ENCODE measurements around the gene MEF2D. TPM values are rescaled to one million over a fixed set of nuclear protein-coding genes. Genes with fewer than 3 reads are reported as not detected.
A peak's percentile ranks its signal among the peaks of the same experiment; 100 is the strongest.

Gene MEF2D
- total RNA-seq, 5 donors from 2014 or later (not counting 1 experiment from before 2014, with no cell fraction given): 60.7 to 133 (median 79.3) TPM

DNA sequence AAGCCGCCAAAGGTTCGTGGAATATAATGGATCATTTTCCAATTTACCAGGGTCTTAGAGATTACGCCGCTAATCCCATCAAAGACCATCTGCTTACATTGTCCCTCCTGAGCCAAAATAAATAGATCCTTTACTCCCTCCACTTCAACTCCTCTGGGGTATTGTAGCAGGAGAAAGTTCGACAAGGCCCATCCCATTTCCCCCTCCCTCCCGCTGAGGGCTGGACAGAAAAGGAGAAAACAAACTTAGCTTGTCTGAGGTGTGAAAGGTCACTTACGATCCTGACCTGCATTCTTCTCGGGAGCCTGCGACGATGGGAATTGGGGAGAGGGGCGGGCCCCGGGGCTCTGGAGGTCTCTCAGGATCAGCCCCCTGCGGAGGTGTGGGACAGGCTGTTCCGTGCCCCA, 60.8 kb downstream of the MEF2D start:
- H3K27me3 ChIP-seq (replicated peaks in 1 of 2; ENCODE audit: control insufficient read depth in 2 of 2, extremely low read depth in 1 of 2, insufficient read depth in 2 of 2, low read length in 1 of 2): peaks cover 37 to 72% of the 10 kb centered on the region in 2 experiments
- no peaks in the 10 kb centered on the region for H3K36me3 ChIP-seq (ENCODE audit: control insufficient read depth in 2 of 2, extremely low read depth in 1 of 2, insufficient read depth in 1 of 2, low read length in 1 of 2)
- CTCF ChIA-PET: interaction anchor here in 1 of 2 donors (3.9 kb wide), 1 partner anchor 54 kb away, joined by 32 read pairs; no protein-coding TSS in a partner anchor
- no peak overlapping the region for H3K4me3 ChIP-seq (ENCODE audit: control insufficient read depth in 1 of 2, extremely low read depth in 1 of 2, low read length in 1 of 2)
- Mint-ChIP-seq H3K36me3 (no peaks in the 10 kb centered on the region), H3K4me1 (peaks cover 26 to 40% (median 29%) of the 10 kb centered on the region in 3 donors), H3K9me3 (no peaks in the 10 kb centered on the region), H3K4me3 (no peak overlapping the region), H3K27me3 (peaks cover 68 to 83% of the 10 kb centered on the region in 2 donors), H3K27ac (no peak overlapping the region)
- DNase-seq (no peak), ATAC-seq (replicated peaks in 1 of 4) (no peak)
- no peaks in the 10 kb centered on the region for H3K9me3 ChIP-seq
- no peak overlapping the region for H3K27ac ChIP-seq (ENCODE audit: low read length)
- POLR2A ChIA-PET: interaction anchor here in 1 of 2 donors (0.6 kb wide), 2 partner anchors 21 to 276 kb away, joined by 3 to 10 read pairs; no protein-coding TSS in a partner anchor
- WGBS (ENCODE audit: insufficient coverage): 13% methylated on average over 8 of the region's 14 CpGs
- H3K4me1 ChIP-seq (ENCODE audit: control insufficient read depth in 1 of 2, extremely low read depth in 1 of 2, insufficient read depth in 2 of 2, low read length in 2 of 2): peaks cover 11 to 34% of the 10 kb centered on the region in 2 experiments

DNA sequence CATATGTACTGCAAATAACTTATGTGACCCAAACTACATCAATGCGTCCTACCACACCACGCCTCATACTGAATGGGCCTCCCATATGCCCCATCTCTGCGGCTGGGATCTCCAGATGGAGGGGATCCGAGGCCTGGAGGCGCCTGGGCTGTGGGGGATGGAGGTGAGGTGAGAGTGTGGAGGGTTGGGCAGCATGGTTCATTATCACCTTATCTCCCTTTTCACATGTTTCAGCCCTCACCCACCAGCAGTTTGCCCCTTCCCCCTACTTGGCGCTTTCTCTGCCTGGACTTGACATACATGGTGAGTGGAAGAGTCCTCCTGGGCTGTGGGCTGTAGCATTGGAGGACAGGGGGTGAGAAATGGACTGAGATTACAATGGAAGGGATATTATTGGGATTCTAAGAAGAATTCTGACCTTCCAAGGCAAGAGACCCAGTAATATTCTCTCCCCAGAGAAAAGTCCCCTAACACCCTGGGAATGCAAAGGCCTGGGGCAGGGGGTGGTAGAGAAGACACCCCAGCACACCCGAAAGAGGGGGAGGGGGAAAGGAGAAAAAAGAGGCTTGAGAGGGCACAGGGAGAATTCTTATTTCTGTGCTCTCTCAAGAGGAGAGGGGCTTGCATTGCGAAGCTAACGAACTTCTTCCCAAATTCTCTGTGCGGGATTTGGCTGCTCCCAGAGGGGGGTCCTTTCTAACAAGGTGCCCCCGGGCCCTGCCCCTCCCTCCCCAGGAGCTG, 61.4 kb downstream of the MEF2D start:
- Mint-ChIP-seq H3K9me3 (no peaks in the 10 kb centered on the region), H3K4me3 (no peak overlapping the region), H3K36me3 (no peaks in the 10 kb centered on the region), H3K4me1 (peaks cover 26 to 41% (median 29%) of the 10 kb centered on the region in 3 donors), H3K27me3 (peaks cover 68 to 83% of the 10 kb centered on the region in 2 donors), H3K27ac (peak overlapping the region in 1 of 2 donors; percentile 25)
- Histone ChIP-seq H3K36me3 (ENCODE audit: control insufficient read depth in 2 of 2, extremely low read depth in 1 of 2, insufficient read depth in 1 of 2, low read length in 1 of 2) (no peaks in the 10 kb centered on the region), H3K27me3 (replicated peaks in 1 of 2; ENCODE audit: control insufficient read depth in 2 of 2, extremely low read depth in 1 of 2, insufficient read depth in 2 of 2, low read length in 1 of 2) (peaks cover 38 to 76% of the 10 kb centered on the region in 2 experiments), H3K27ac (ENCODE audit: low read length) (no peak overlapping the region), H3K9me3 (no peaks in the 10 kb centered on the region), H3K4me1 (ENCODE audit: control insufficient read depth in 1 of 2, extremely low read depth in 1 of 2, insufficient read depth in 2 of 2, low read length in 2 of 2) (peaks cover 11 to 34% of the 10 kb centered on the region in 2 experiments), H3K4me3 (ENCODE audit: control insufficient read depth in 1 of 2, extremely low read depth in 1 of 2, low read length in 1 of 2) (no peak overlapping the region)
- no peak for DNase-seq
- no peak for ATAC-seq (replicated peaks in 1 of 4)
- 50% methylated on average over 2 of the region's 11 CpGs for WGBS (ENCODE audit: insufficient coverage)
- ChIA-PET POLR2A (interaction anchor here in 1 of 2 donors (0.6 kb wide), 1 partner anchor 20 kb away, joined by 3 read pairs; no protein-coding TSS in a partner anchor), CTCF (interaction anchor here in 1 of 2 donors (3.9 kb wide), 1 partner anchor 53 kb away, joined by 32 read pairs; no protein-coding TSS in a partner anchor)

DNA sequence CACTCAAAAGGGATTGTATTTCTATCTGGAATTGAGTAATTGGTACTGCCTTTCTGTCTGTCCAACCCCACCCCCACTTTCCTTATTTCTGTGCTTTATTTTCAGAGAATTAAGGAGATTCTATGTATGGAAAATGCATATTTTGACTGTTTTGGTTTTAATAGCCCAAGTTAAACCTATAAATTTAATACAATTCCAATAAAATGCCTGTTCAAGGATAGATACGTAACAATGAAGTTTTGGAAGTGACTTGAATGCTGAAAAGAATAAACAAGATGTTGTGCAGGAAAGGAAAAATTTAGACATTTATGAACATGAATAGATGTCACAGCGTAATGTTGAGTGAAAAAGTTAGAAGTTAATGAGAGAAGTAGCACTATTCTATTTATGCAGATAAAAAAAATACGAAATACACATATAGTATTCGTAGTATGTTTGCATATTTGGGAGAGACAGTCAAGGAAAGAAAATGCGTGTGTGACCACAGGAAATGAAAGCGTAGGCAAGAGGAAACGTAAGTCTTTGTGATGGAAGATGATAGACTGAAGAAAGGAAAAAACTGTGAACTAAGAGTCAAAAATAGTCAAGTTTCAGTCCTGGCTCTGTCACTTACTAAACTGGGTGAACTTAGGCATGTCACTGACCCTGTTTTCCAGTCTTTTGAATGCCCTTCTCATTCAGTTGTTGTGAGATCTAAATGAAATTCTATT, 62.1 kb downstream of the MEF2D start:
- Histone ChIP-seq H3K36me3 (ENCODE audit: control insufficient read depth in 2 of 2, extremely low read depth in 1 of 2, insufficient read depth in 1 of 2, low read length in 1 of 2) (no peaks in the 10 kb centered on the region), H3K4me1 (ENCODE audit: control insufficient read depth in 1 of 2, extremely low read depth in 1 of 2, insufficient read depth in 2 of 2, low read length in 2 of 2) (peaks cover 11 to 34% of the 10 kb centered on the region in 2 experiments), H3K27ac (ENCODE audit: low read length) (no peak overlapping the region), H3K9me3 (no peaks in the 10 kb centered on the region), H3K4me3 (ENCODE audit: control insufficient read depth in 1 of 2, extremely low read depth in 1 of 2, low read length in 1 of 2) (no peak overlapping the region), H3K27me3 (replicated peaks in 1 of 2; ENCODE audit: control insufficient read depth in 2 of 2, extremely low read depth in 1 of 2, insufficient read depth in 2 of 2, low read length in 1 of 2) (peaks cover 42 to 78% of the 10 kb centered on the region in 2 experiments)
- Mint-ChIP-seq H3K27me3 (peaks cover 74 to 86% of the 10 kb centered on the region in 2 donors), H3K9me3 (no peaks in the 10 kb centered on the region), H3K36me3 (no peaks in the 10 kb centered on the region), H3K4me1 (peaks cover 26 to 41% (median 29%) of the 10 kb centered on the region in 3 donors), H3K27ac (no peak overlapping the region), H3K4me3 (no peak overlapping the region)
- 0% methylated on average over 4 of the region's 7 CpGs for WGBS (ENCODE audit: insufficient coverage)
- ATAC-seq (replicated peaks in 1 of 4) (peak in 1 of 4 experiments; percentile 40), DNase-seq (no peak)
- ChIA-PET POLR2A (no interaction called here), CTCF (no interaction called here)

DNA sequence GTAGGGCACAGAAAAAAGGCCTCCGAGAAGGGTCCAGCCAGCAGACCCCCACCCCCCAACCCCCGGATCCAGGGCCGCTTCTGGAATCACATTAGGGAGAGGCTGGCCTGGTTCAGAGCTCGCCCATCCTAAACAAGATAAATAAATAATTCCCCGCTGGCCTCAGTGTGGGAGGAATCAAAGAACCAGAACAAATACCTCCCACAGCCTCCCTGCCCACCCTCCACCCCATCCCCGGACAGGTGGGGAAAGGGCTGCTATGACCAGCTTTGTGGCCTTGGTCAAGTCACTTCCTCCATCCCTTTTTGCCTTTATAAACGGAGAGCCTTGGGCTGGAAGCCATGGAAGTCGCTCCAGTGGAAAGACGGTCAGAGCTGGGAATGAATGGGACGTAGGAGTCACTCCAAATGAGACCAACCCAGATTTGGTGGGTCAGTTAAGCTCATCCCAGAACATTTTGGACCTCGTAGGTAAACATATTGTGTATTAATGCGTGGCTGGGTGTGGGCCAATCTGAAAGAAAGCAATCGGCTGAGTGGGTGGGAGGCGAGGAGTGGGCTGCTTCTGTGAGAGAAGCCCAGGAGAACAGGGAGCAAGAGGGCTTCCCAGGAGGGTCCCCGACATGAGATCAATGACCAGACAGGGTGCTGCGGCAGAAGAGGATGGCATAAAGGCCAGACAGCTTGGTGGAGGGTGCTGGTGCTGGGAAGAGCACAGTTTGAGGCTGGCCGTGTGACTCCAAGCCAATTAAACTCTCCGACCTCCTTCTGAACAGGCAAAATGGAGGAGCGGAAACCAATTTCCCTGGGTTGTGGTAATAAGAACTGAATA, 63.3 kb downstream of the MEF2D start:
- H3K36me3 Mint-ChIP-seq: no peaks in the 10 kb centered on the region
- peaks cover 26 to 41% (median 29%) of the 10 kb centered on the region in 3 donors for H3K4me1 Mint-ChIP-seq
- ChIA-PET POLR2A (interaction anchor here (0.5 to 0.6 kb wide), 3 partner anchors 49 to 60 kb away, joined by 3 to 5 read pairs (median 4); no protein-coding TSS in a partner anchor), CTCF (interaction anchor here in 1 of 2 donors (1.2 to 1.3 kb wide), 2 partner anchors 9 to 51 kb away, joined by 4 read pairs; no protein-coding TSS in a partner anchor)
- WGBS (ENCODE audit: insufficient coverage): 21% methylated on average over 8 of the region's 19 CpGs
- H3K9me3 Mint-ChIP-seq: no peaks in the 10 kb centered on the region
- H3K27me3 ChIP-seq (replicated peaks in 1 of 2; ENCODE audit: control insufficient read depth in 2 of 2, extremely low read depth in 1 of 2, insufficient read depth in 2 of 2, low read length in 1 of 2): peaks cover 38 to 78% of the 10 kb centered on the region in 2 experiments
- H3K27ac Mint-ChIP-seq: no peak overlapping the region
- H3K9me3 ChIP-seq: no peaks in the 10 kb centered on the region
- peaks cover 11 to 34% of the 10 kb centered on the region in 2 experiments for H3K4me1 ChIP-seq (ENCODE audit: control insufficient read depth in 1 of 2, extremely low read depth in 1 of 2, insufficient read depth in 2 of 2, low read length in 2 of 2)
- ATAC-seq (replicated peaks in 1 of 4) (no peak), DNase-seq (no peak)
- H3K36me3 ChIP-seq (ENCODE audit: control insufficient read depth in 2 of 2, extremely low read depth in 1 of 2, insufficient read depth in 1 of 2, low read length in 1 of 2): no peaks in the 10 kb centered on the region
- no peak overlapping the region for H3K4me3 ChIP-seq (ENCODE audit: control insufficient read depth in 1 of 2, extremely low read depth in 1 of 2, low read length in 1 of 2)
- peaks cover 80 to 90% of the 10 kb centered on the region in 2 donors for H3K27me3 Mint-ChIP-seq
- no peak overlapping the region for H3K27ac ChIP-seq (ENCODE audit: low read length)
- H3K4me3 Mint-ChIP-seq: peak overlapping the region in 1 of 3 donors; percentile 76

DNA sequence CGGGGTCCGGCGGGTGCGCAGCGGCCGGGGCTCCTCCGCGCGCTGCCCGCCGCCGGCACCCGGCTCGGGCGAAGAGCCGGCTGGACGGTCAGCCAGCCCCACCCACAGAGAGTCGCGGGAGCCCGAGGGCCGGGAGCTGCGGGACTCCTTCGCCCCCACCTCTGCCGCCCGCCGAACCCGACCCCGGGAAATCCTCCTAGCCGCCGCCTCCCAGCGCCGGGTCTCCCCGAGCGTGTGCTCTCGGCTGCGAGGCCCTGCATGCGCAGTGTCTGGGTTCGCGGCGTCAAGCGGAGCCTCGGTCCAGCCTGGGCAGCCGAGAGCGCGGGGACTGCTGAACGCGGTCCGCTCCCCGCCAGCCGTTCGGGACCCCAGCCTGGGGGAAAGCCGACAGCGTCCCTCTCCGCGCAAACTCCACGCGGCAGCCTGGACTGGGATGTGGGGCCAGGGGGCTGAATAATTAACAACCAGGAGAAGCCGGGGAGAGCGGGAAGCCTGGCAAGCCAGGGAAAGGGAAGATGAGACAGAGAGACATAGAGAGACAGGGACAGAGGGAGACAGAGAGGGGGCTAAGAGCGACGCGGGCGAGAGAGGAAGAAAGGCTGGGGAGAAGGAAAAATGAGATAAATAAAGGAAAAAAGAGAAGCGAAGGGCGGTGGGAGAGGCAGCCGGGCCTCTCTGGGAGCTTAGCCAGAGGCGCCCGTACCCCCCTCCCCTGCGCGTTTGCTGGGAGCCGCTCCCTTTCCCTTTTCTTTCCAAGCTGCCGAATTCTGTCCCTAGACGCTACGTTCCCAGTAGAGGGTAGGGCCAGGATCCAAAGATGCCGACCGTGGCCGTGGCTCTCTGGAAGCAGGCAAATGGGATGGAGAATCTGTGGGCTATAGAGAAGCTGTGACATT, 64.2 kb downstream of the MEF2D start:
- peak overlapping the region in 1 of 2 donors; percentile 68 for H3K4me3 ChIP-seq (ENCODE audit: control insufficient read depth in 1 of 2, extremely low read depth in 1 of 2, low read length in 1 of 2)
- ATAC-seq (replicated peaks in 1 of 4): peak in 3 of 4 experiments; percentile 37 to 40 (median 40)
- Mint-ChIP-seq H3K4me3 (peak overlapping the region in 2 of 3 donors; percentile 42 to 76), H3K27me3 (peaks cover 82 to 91% of the 10 kb centered on the region in 2 donors), H3K4me1 (peaks cover 26 to 41% (median 29%) of the 10 kb centered on the region in 3 donors), H3K36me3 (no peaks in the 10 kb centered on the region), H3K9me3 (no peaks in the 10 kb centered on the region), H3K27ac (no peak overlapping the region)
- no peak overlapping the region for H3K27ac ChIP-seq (ENCODE audit: low read length)
- ChIA-PET CTCF (interaction anchor here in 1 of 2 donors (1.2 to 1.3 kb wide), 2 partner anchors 10 to 50 kb away, joined by 4 read pairs; no protein-coding TSS in a partner anchor), POLR2A (no interaction called here)
- peaks cover 34 to 78% of the 10 kb centered on the region in 2 experiments for H3K27me3 ChIP-seq (replicated peaks in 1 of 2; ENCODE audit: control insufficient read depth in 2 of 2, extremely low read depth in 1 of 2, insufficient read depth in 2 of 2, low read length in 1 of 2)
- H3K9me3 ChIP-seq: no peaks in the 10 kb centered on the region
- peaks cover 11 to 34% of the 10 kb centered on the region in 2 experiments for H3K4me1 ChIP-seq (ENCODE audit: control insufficient read depth in 1 of 2, extremely low read depth in 1 of 2, insufficient read depth in 2 of 2, low read length in 2 of 2)
- WGBS (ENCODE audit: insufficient coverage): 6% methylated on average over 59 of the region's 77 CpGs
- DNase-seq: peak in 2 of 35 experiments; percentile 18 to 22
- no peaks in the 10 kb centered on the region for H3K36me3 ChIP-seq (ENCODE audit: control insufficient read depth in 2 of 2, extremely low read depth in 1 of 2, insufficient read depth in 1 of 2, low read length in 1 of 2)

All from T-cell (primary cell).